H9 (cell line): ENCODE measurements around the gene CA12. TPM values are rescaled to one million over a fixed set of nuclear protein-coding genes. Genes with fewer than 3 reads are reported as not detected.
"Not testable (repeated sequence)": the region's sequence is repeated elsewhere in the genome, so short reads cannot be mapped to it uniquely, and the experiment has no call there.

Experiments used
- DNase-seq: peaks from one replicate; pipeline ENCODE4 v3.0.0-alpha.2; 2017
- H2AFZ ChIP-seq: one replicate; pipeline ENCODE4 v1.6.1; 2013; ENCODE audit warnings: mild to moderate bottlenecking, low read length, control low read depth, moderate library complexity
- H2AK5ac ChIP-seq: 2 replicates; pipeline ENCODE4 v1.6.1; 2013; ENCODE audit warnings: low read length, control low read depth, mixed read lengths; ENCODE audit not compliant: insufficient read length
- H2BK120ac ChIP-seq: one replicate; pipeline ENCODE4 v1.6.1; 2013; ENCODE audit warnings: low read depth, mild to moderate bottlenecking, low read length, control low read depth, inconsistent platforms; ENCODE audit not compliant: poor library complexity, severe bottlenecking
- H2BK12ac ChIP-seq: 2 replicates; pipeline ENCODE4 v1.6.1; 2013; ENCODE audit warnings: low read length, control low read depth, mixed read lengths, low read depth; ENCODE audit not compliant: insufficient read length
- H2BK15ac ChIP-seq: 2 replicates; pipeline ENCODE4 v1.6.1; 2013; ENCODE audit warnings: low read depth, low read length, control low read depth
- H2BK20ac ChIP-seq: one replicate; pipeline ENCODE4 v1.6.1; 2013; ENCODE audit warnings: low read depth, mild to moderate bottlenecking, low read length, control low read depth, inconsistent platforms; ENCODE audit not compliant: poor library complexity, severe bottlenecking
- H2BK5ac ChIP-seq: 2 replicates; pipeline ENCODE4 v1.6.1; 2013; ENCODE audit warnings: low read length, control low read depth, mixed read lengths; ENCODE audit not compliant: insufficient read length
- H3K14ac ChIP-seq: 2 replicates; pipeline ENCODE4 v1.6.1; 2013; ENCODE audit warnings: low read length, control low read depth; ENCODE audit not compliant: insufficient read depth
- H3K18ac ChIP-seq: 2 replicates; pipeline ENCODE4 v1.6.1; 2013; ENCODE audit warnings: low read depth, mild to moderate bottlenecking, mixed read lengths, low read length, control low read depth; ENCODE audit not compliant: insufficient read length
- H3K23ac ChIP-seq: 2 replicates; pipeline ENCODE4 v1.6.1; 2013; ENCODE audit warnings: low read length, control low read depth, mixed read lengths, low read depth; ENCODE audit not compliant: insufficient read length
- H3K23me2 ChIP-seq: 2 replicates; pipeline ENCODE4 v1.6.1; 2013; ENCODE audit warnings: low read depth, mild to moderate bottlenecking, mixed read lengths, low read length, control low read depth; ENCODE audit not compliant: insufficient read length, poor library complexity, severe bottlenecking
- H3K27ac ChIP-seq: 2 replicates; pipeline ENCODE4 v1.5.1; 2013; ENCODE audit warnings: low read length, control low read depth, mixed read lengths, low read depth; ENCODE audit not compliant: insufficient read length
- H3K27me3 ChIP-seq: 2 replicates; pipeline ENCODE4 v1.6.1; 2013; ENCODE audit warnings: low read length, control low read depth, inconsistent platforms; ENCODE audit not compliant: insufficient read depth
- H3K4ac ChIP-seq: 2 replicates; pipeline ENCODE4 v1.6.1; 2013; ENCODE audit warnings: low read depth, mild to moderate bottlenecking, control low read depth, inconsistent platforms, low read length, moderate library complexity
- H3K4me1 ChIP-seq: 2 replicates; pipeline ENCODE4 v1.6.1; 2013; ENCODE audit warnings: low read length, control low read depth, inconsistent platforms; ENCODE audit not compliant: insufficient read depth
- H3K4me2 ChIP-seq: 2 replicates; pipeline ENCODE4 v1.6.1; 2013; ENCODE audit warnings: low read length, control low read depth, mixed read lengths; ENCODE audit not compliant: insufficient read length, insufficient read depth
- H3K56ac ChIP-seq: 2 replicates; pipeline ENCODE4 v1.6.1; 2013; ENCODE audit warnings: low read depth, mild to moderate bottlenecking, mixed read lengths, low read length, control low read depth; ENCODE audit not compliant: insufficient read length
- H3K79me1 ChIP-seq: 2 replicates; pipeline ENCODE4 v1.6.1; 2013; ENCODE audit warnings: low read depth, mild to moderate bottlenecking, moderate library complexity, low read length, control low read depth, inconsistent platforms; ENCODE audit not compliant: insufficient read depth, poor library complexity, severe bottlenecking
- H3K79me2 ChIP-seq: 2 replicates; pipeline ENCODE4 v1.6.1; 2013; ENCODE audit warnings: low read length, control low read depth, inconsistent platforms; ENCODE audit not compliant: insufficient read depth
- H3K9ac ChIP-seq: 2 replicates; pipeline ENCODE4 v1.6.1; 2013; ENCODE audit warnings: low read length, control low read depth, mixed read lengths; ENCODE audit not compliant: insufficient read length; ENCODE audit errors: extremely low read depth
- H3K9me3 ChIP-seq: one replicate; pipeline ENCODE4 v1.6.1; 2013; ENCODE audit warnings: low read depth, low read length, inconsistent platforms; ENCODE audit not compliant: control insufficient read depth
- H3T11ph ChIP-seq: one replicate; pipeline ENCODE4 v1.6.1; 2013; ENCODE audit warnings: mild to moderate bottlenecking, low read length, control low read depth, inconsistent platforms
- H4K20me1 ChIP-seq: one replicate; pipeline ENCODE4 v1.6.1; 2013; ENCODE audit not compliant: control insufficient read depth, insufficient read length, insufficient read depth
- H4K5ac ChIP-seq: 2 replicates; pipeline ENCODE4 v1.6.1; 2013; ENCODE audit warnings: low read depth, mild to moderate bottlenecking, mixed read lengths, low read length, control low read depth; ENCODE audit not compliant: insufficient read length
- H4K8ac ChIP-seq: replicated peaks from 2 replicates; pipeline ENCODE4 v1.6.1; 2013; ENCODE audit warnings: low read length, control low read depth, mixed read lengths, low read depth; ENCODE audit not compliant: insufficient read length
- H4K91ac ChIP-seq: 2 replicates; pipeline ENCODE4 v1.6.1; 2013; ENCODE audit warnings: low read depth, mild to moderate bottlenecking, moderate library complexity, mixed read lengths, low read length, control low read depth; ENCODE audit not compliant: insufficient read length
- H3K27ac Mint-ChIP-seq, 3 experiments: 2 replicates in 2 of 3; 3 replicates in 1 of 3; pipeline ENCODE4 v1.8.0; 2020 to 2021; ENCODE audit warnings: mixed read lengths in 3 of 3, mild to moderate bottlenecking in 1 of 3, moderate library complexity in 1 of 3
- H3K27me3 Mint-ChIP-seq: 2 replicates; pipeline ENCODE4 v1.8.0; 2021; ENCODE audit warnings: low read depth, mild to moderate bottlenecking, moderate library complexity, mixed read lengths
- H3K36me3 Mint-ChIP-seq, 3 experiments: 2 replicates in 2 of 3; 3 replicates in 1 of 3; pipeline ENCODE4 v1.8.0; 2020 to 2021; ENCODE audit warnings: low read depth in 3 of 3, mixed read lengths in 3 of 3; ENCODE audit not compliant: insufficient read depth in 1 of 3
- H3K4me1 Mint-ChIP-seq, 2 experiments: 2 replicates each; pipeline ENCODE4 v1.8.0; 2020; ENCODE audit warnings: mixed read lengths in 2 of 2
- H3K4me3 Mint-ChIP-seq, 2 experiments: 2 replicates in 1 of 2; 3 replicates in 1 of 2; pipeline ENCODE4 v1.8.0; 2020 to 2021; ENCODE audit warnings: mild to moderate bottlenecking in 2 of 2, mixed read lengths in 2 of 2, moderate library complexity in 1 of 2
- H3K9me3 Mint-ChIP-seq, 2 experiments: 2 replicates in 1 of 2; 3 replicates in 1 of 2; pipeline ENCODE4 v1.8.0; 2020; ENCODE audit warnings: mild to moderate bottlenecking in 2 of 2, mixed read lengths in 2 of 2, moderate library complexity in 1 of 2
- WGBS: extraction: QIAGEN DNeasy Blood & Tissue Kit; methylation state at CpG from one replicate; pipeline ENCODE4 v1.1.7; 2013; ENCODE audit warnings: missing lambda C conversion rate, low lambda C conversion rate, mixed read lengths; ENCODE audit not compliant: insufficient read length; ENCODE audit errors: extremely low coverage; 5-methylcytosine and 5-hydroxymethylcytosine counted together
- total RNA-seq: library from RNA; stranded (reverse); gene quantifications from 2 replicates; pipeline ENCODE4 v1.2.1, GENCODE V29; 2021
- TF ChIP-seq, protein P1 (sequence below): fragments of 200-600 bp; sonication (generic); conservative IDR thresholded peaks from 3 replicates; pipeline ENCODE4 v1.8.0; 2021; ENCODE audit warnings: antibody characterized with exemption, mild to moderate bottlenecking

CA12 gene
- total RNA-seq, 1 experiment from 2014 or later: 0.68 TPM

DNA sequence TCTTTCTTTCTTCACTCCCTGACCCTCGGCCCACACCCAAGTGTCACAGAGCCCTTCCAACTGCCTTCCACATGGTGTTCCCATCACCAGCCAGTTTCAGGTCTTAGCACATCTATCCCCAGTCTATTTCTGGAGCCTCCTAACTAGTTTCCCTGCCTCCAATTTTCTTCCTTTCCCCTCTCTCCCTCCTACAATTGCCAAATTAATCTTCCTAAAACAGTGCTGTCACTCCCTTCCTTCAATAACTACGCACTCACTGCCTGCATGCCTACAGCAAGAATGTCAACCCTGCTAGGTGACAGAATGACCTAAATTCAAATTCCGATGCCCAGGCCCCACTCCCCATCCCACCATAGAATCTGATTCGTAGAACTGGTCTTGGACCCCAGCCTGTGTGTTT is 36.1 kb upstream of the CA12 start:
- no peak overlapping the region for H2AFZ ChIP-seq
- no peaks in the 10 kb centered on the region for H3K79me1 ChIP-seq
- H2AK5ac ChIP-seq: no peak overlapping the region
- no peaks in the 10 kb centered on the region for H3K9me3 ChIP-seq
- H2BK15ac ChIP-seq: no peak overlapping the region
- no peak overlapping the region for H2BK5ac ChIP-seq
- peaks cover 2% of the 10 kb centered on the region; the same call in 1 of the 2 replicates for H3K4me1 ChIP-seq
- no peak overlapping the region for H3K27ac Mint-ChIP-seq
- H3T11ph ChIP-seq: no peak overlapping the region
- no peaks in the 10 kb centered on the region; the same call in 1 of the 2 replicates for H3K27me3 Mint-ChIP-seq
- no CpG with 5 or more reads among the region's 4 CpGs for WGBS
- H2BK12ac ChIP-seq: no peak overlapping the region
- no peak overlapping the region for H3K4ac ChIP-seq
- no peak overlapping the region for H2BK20ac ChIP-seq
- no peaks in the 10 kb centered on the region for H3K4me1 Mint-ChIP-seq
- H3K9ac ChIP-seq: no peak overlapping the region
- H3K56ac ChIP-seq: no peak overlapping the region
- no peak overlapping the region for H4K91ac ChIP-seq
- no peak overlapping the region for H2BK120ac ChIP-seq
- TF ChIP-seq, protein P1, sequence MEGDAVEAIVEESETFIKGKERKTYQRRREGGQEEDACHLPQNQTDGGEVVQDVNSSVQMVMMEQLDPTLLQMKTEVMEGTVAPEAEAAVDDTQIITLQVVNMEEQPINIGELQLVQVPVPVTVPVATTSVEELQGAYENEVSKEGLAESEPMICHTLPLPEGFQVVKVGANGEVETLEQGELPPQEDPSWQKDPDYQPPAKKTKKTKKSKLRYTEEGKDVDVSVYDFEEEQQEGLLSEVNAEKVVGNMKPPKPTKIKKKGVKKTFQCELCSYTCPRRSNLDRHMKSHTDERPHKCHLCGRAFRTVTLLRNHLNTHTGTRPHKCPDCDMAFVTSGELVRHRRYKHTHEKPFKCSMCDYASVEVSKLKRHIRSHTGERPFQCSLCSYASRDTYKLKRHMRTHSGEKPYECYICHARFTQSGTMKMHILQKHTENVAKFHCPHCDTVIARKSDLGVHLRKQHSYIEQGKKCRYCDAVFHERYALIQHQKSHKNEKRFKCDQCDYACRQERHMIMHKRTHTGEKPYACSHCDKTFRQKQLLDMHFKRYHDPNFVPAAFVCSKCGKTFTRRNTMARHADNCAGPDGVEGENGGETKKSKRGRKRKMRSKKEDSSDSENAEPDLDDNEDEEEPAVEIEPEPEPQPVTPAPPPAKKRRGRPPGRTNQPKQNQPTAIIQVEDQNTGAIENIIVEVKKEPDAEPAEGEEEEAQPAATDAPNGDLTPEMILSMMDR: no peak
- H3K27me3 ChIP-seq: no peaks in the 10 kb centered on the region
- H3K4me2 ChIP-seq: no peak overlapping the region
- H3K4me3 Mint-ChIP-seq: no peak overlapping the region
- H3K23ac ChIP-seq: no peak overlapping the region
- no peaks in the 10 kb centered on the region for H4K20me1 ChIP-seq
- H4K5ac ChIP-seq: no peak overlapping the region
- no peak overlapping the region for H4K8ac ChIP-seq
- no peaks in the 10 kb centered on the region for H3K23me2 ChIP-seq
- H3K27ac ChIP-seq: no peak overlapping the region
- H3K14ac ChIP-seq: no peak overlapping the region
- DNase-seq: no peak
- no peaks in the 10 kb centered on the region for H3K36me3 Mint-ChIP-seq
- H3K18ac ChIP-seq: no peak overlapping the region
- H3K9me3 Mint-ChIP-seq: peaks cover 0 to 7% of the 10 kb centered on the region in 2 experiments; a peak in 1 of 5 replicates
- H3K79me2 ChIP-seq: no peaks in the 10 kb centered on the region

DNA sequence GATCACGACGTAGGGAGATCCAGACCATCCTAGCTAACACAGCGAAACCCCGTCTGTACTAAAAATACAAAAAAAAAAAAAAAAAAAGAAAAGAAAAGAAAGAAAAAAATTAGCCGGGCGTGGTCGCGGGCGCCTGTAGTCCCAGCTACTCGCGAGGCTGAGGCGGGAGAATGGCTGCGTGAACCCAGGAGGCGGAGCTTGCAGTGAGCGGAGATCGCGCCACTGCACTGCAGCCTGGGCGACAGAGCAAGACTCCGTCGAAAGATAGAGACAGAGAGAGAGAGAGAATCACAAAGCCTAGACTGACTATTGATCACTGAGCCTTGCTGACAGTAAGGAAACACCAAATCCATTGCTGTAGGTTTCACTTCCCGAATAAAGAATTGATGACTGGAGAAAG is 35.6 kb upstream of the CA12 start:
- not testable (repeated sequence) for DNase-seq, H3K23me2 ChIP-seq, H3K9ac ChIP-seq, H3T11ph ChIP-seq, H3K36me3 Mint-ChIP-seq, H3K4me3 Mint-ChIP-seq, H2AK5ac ChIP-seq, H2BK12ac ChIP-seq, H2AFZ ChIP-seq, H3K4me1 Mint-ChIP-seq, H3K14ac ChIP-seq, H4K20me1 ChIP-seq, H3K27ac ChIP-seq, H2BK5ac ChIP-seq, H3K4me2 ChIP-seq, H3K27ac Mint-ChIP-seq, H3K56ac ChIP-seq, H3K27me3 Mint-ChIP-seq, H3K79me1 ChIP-seq, H3K4ac ChIP-seq, H3K9me3 ChIP-seq, H3K18ac ChIP-seq, H4K8ac ChIP-seq, H2BK120ac ChIP-seq, H3K27me3 ChIP-seq, H3K79me2 ChIP-seq, H4K5ac ChIP-seq, H3K4me1 ChIP-seq, H3K23ac ChIP-seq, H3K9me3 Mint-ChIP-seq, H4K91ac ChIP-seq, H2BK20ac ChIP-seq, H2BK15ac ChIP-seq
- no CpG with 5 or more reads among the region's 21 CpGs for WGBS
